DMS153 (cell line): ENCODE results near the gene MYOZ1.

Experiments used
- DNase-seq: peaks from one replicate; lab custom pipeline; 2025; lab: John Stamatoyannopoulos, UW

The MYOZ1 gene

DNA sequence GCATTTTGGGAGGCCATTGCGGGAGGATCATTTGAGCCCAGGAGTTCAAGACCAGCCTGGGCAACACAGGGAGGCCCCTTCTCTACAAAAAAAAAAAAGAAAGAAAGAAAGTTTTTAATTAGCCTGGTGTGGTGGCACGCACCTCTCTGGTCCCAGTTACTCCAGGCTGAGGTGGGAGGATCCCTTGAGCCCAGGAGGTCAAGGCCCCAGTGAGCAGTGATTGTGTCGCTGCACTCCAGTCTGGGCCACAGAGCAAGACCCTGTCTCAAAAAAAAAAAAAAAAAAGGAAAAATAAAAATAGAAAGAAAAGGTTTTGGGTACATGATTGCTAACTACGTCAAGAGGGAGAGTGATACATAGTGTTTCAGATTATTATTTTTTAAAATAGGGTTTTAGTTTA, 48.2 kb downstream of the MYOZ1 start:
- DNase-seq: no peak

DNA sequence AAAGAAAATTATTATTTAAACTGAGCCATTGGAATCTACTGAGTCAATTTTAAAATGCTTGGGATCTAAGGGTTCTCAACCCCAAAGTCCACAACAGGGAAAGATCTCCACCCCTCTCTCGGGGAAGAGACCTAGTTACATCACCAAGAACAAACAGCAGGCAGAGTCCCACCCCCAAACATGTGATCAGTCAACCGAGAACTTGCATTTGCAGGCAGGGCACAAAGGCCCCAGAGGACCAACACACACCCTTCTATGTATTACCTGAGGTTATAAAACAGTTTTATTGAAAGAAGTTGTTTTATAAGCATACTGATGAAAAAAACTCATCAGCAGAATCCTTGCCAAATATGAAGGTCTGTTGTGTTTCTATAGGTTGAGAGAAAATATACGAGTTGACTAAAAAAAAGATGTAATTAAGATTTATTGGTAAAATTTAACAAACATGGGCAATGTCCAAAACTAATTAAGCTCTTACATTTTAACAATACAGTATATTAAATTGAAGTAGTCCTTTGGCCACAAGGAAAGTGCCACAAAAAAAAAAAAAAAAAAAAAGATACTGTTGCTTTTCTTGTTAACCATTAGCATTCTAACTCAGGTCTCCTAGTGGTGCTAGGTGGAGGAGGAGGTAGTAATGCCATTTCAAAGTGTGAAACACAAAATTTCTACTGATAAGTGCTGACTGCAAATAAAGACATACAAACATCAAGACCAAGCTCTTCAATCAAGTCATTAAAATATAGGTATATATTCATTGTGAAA, 49.2 kb downstream of the MYOZ1 start:
- peak; percentile 82 for DNase-seq

DNA sequence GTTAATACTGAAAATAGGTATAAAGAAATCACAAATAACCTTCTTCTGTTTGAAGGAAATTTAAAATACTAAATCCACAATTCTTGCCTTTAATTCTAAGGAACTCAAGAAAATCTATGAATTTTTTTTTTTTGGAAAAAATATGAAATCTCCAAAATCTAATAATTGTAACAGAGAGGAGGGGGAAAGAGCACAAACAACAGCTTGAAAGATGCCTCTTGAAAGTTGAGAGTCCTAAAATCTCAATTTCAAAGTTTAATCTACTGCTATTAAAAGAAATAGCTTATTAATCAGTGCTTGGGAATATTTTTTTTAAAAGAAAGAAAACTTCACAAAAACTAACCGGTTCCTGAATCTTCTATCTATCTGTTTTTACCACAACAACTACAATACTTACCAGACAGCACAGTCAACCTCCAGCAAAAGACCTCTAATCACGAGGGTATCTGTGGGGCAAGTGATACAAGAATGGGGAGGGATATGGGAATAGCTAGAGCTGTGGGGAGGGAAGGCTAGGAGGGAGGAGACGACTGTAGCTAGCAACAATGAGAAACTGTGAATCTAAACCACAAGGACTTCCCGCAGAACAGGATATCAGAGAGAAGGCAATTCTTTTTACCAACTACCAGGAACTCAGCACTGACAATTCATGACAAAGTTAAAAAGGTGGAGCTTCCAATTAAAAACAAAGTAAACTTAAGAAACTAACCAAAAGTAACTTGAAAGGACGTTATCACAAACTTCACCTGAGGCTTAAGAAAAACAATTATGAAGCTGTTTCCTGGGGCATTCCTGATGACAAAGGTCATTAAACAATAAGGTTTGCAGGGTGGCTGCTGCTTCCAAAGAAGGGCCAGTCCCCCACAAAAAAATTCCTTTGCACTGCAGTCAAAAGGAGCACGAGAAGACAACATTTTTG, 50.1 kb downstream of the MYOZ1 start, which contains the start of gene USP54:
Gene USP54, minus strand, starts transcription at position 462 of the 919 bp plus-strand sequence. CDS start 15,684 bp downstream, outside the sequence.
- peak; percentile 36 for DNase-seq

DNA sequence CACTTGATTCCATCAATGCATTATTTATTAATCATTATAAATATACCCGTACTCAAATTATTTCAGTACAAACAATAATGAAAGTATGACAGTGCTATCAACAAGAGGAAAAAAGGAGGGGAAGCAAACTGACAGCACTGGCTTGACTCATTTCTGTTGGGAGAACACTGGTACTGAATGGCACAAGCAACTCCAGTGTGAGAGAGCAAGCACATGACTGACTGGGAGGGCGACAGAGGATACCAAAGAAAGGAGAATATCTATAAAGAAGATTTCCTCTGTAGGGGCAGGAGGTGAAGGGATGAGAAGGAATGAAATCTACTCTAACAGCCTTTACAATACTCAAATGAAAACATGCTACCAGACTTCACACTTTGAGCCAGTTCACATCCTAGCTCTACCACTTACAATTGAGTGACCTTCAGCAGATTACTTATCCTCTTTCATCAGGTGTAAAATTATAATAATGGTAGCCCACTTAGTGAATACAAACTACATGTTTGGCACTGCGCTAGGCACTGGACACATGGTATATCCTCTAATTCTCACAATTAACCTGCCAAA, 51.6 kb downstream of the MYOZ1 start:
- no peak for DNase-seq

DNA sequence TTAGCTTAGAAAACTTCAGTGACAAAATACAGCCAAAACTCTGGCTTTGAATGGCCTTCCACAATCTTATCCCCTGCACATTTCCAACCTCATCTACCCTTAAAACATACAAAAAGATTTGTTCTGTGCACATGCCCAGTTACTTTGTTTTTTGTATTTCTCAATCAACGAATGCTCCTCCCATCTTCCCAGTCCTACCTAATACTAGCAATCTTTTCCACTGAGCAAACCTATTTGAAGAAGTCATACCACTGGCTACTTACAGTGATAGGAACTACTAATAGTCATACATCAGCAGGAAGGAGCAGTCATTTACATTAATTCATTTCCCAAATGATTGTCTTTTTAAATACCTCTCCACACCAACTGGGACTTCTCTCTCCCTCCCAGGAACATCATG, 52.6 kb downstream of the MYOZ1 start:
- no peak for DNase-seq

DNA sequence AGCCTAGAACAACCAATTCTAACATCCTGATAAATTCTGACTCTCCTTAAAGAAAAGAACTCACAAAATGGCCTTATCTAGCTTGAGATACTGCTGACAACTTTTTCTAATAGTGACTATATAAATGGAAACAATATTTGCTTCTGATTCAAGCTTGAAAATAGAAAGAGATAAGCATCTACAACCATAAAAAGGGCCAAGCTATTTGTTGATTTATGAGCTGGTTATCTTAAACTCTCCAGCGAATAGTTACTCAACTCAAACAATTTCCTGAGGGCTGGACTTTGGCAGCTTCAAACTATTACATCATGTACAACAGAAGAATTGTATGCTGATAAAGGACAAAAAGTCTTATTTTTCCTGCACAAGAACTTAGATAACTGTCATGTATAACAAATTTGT, 54.7 kb downstream of the MYOZ1 start:
- DNase-seq: no peak

DNA sequence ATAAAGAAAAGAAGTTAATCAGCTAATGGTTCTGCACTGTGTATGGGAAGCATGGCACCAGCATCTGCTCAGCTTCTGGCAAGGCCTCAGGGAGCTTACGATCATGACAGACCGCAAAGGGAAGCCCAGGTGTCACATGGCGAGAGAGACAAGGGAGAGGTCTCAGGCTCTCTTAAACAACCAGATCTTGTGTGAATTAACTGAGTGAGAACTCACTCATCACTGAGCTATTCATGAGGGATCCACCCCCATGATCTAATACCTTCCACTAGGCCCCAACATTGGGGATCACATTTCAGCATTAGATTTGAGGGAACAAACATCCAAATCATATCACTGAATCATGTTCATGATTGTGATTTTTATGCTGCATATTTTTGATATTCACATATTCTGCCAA, 55.9 kb downstream of the MYOZ1 start:
- no peak for DNase-seq

DNA sequence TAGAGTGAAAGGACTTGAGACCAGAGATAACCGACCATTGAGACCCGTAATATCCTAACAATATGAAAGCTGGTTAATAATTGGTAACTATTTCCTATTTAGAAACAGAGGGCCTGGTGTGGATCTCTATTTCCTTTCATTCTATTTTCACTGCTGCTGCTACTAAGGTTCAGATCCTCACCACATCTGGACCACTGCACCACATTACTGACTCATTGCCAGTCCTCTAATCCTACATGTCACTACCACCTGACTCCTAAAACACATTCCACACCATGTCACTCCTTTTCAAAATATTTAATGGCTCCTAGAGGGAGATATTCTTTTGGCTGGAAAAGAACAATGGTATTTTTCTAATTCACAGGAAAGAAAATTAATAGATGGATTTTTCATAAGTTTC, 56.5 kb downstream of the MYOZ1 start:
- DNase-seq: no peak

DNA sequence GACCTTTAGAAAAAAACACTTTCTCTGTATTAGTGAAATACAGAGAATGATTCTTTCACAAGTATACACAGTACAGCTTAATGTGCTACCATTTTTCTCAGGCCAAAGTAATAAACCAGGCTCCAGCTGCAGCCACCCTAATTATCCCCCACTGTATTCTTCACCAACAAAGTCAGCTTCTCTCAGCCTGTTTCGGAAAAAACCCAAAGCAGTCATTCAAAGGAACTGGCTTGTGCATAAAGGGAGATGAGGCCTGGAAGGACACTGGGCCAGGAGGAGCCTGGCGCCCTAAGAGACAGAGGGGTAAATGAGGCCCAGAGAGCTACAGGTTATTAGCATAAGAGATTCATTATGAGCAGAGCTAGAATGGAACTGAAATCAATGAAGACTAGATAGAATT, 59.4 kb downstream of the MYOZ1 start:
- DNase-seq: no peak
